ENCODE data around the gene MOV10.

The MOV10 gene

GRCh38 chr1:112686835-112687234 lies 12.4 kb downstream of the MOV10 start:
- Histone ChIP-seq H3K9me3 (ENCODE audit: insufficient read depth, low read length, severe bottlenecking) (no peaks in the 10 kb centered on the region), H3K4me3 (ENCODE audit: low read depth in 1 of 2, low read length in 2 of 2) (no peak overlapping the region), H2AFZ (ENCODE audit: low read depth, low read length) (no peak overlapping the region), H4K20me1 (ENCODE audit: insufficient read depth, low read length) (peaks cover 33% of the 10 kb centered on the region), H3K4me1 (ENCODE audit: insufficient read depth, low read length) (no peaks in the 10 kb centered on the region), H3K27ac (ENCODE audit: low read length) (no peak overlapping the region), H3K27me3 (ENCODE audit: insufficient read depth, low read length, poor library complexity) (no peaks in the 10 kb centered on the region), H3K79me2 (ENCODE audit: insufficient read depth, low read length) (peaks cover 56% of the 10 kb centered on the region), H3K36me3 (ENCODE audit: insufficient read depth, low read length) (peaks cover 46% of the 10 kb centered on the region), H3K4me2 (ENCODE audit: insufficient read depth, low read length) (no peak overlapping the region), H3K9ac (ENCODE audit: low read depth, low read length) (no peak overlapping the region)
- no peak for DNase-seq
- peak; percentile 72; the same call in 2 of the 3 replicates for ATAC-seq (ENCODE audit: insufficient read depth, low read depth)
- no peak for TF ChIP-seq EZH2 (IDR thresholded peaks at IDR 0.05; ENCODE audit: borderline replicate concordance, low read depth, low read length, severe bottlenecking)
- TF ChIP-seq, protein P1, sequence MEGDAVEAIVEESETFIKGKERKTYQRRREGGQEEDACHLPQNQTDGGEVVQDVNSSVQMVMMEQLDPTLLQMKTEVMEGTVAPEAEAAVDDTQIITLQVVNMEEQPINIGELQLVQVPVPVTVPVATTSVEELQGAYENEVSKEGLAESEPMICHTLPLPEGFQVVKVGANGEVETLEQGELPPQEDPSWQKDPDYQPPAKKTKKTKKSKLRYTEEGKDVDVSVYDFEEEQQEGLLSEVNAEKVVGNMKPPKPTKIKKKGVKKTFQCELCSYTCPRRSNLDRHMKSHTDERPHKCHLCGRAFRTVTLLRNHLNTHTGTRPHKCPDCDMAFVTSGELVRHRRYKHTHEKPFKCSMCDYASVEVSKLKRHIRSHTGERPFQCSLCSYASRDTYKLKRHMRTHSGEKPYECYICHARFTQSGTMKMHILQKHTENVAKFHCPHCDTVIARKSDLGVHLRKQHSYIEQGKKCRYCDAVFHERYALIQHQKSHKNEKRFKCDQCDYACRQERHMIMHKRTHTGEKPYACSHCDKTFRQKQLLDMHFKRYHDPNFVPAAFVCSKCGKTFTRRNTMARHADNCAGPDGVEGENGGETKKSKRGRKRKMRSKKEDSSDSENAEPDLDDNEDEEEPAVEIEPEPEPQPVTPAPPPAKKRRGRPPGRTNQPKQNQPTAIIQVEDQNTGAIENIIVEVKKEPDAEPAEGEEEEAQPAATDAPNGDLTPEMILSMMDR (IDR thresholded peaks at IDR 0.05; ENCODE audit: borderline replicate concordance, extremely low read depth, low read length, poor library complexity, severe bottlenecking) = no peak

DNA sequence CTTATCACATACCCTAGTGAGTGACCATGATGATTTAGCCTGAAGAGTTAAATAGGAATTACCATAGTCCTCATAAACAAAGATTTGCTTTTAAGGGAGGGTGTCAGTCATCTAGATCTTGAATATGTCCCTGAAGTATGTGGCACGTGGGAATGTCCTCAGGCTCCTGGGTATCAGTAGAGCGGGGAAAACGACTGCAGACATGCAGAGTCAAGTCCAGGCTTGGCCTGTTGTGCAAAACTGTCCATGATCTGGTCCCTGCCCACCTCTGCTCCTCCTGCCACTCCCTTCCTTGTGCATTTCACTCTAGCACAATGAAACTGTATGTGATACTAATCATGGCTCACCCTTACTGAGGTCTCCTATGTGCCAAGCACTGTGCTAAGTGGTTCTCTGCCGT lies 12.9 kb downstream of the MOV10 start:
- peaks cover 33% of the 10 kb centered on the region for H4K20me1 ChIP-seq (ENCODE audit: insufficient read depth, low read length)

DNA sequence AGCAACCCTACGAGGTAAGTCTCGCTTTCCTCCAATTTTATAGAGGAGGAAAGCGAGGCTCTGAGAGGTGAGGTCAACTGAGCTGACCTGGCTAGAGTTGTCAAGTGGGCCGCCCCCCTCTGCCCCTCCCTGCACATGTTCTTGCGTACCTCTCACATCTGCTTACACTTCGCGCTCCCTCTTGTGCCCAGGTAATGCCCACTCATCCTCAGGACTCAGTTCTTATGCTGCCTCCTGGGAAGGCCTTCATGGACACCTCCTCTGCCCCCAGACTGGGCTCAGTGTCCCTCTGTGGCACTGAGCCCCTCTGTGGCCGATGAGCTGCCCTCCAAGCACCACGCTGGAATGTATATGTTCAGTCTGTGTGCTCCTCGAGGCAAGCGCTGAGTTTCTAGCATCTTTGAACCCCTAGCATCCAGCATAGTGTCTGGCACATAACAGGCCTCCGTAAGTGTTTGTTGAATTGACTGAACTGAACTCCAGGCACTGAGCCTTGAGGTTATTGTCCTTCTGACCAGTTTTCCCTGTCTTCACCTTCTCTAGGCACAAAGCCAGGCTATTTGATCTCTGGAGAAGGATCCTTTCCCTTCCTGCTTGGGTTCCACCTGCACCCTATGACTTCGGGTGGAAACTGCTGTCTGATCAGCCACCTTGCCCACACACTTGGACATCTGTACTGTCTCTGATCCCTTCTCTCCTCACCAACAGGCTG lies 13.5 kb downstream of the MOV10 start:
- ATAC-seq (ENCODE audit: insufficient read depth, low read depth) = no peak
- TF ChIP-seq, protein P1 (IDR thresholded peaks at IDR 0.05; ENCODE audit: borderline replicate concordance, extremely low read depth, low read length, poor library complexity, severe bottlenecking) = no peak
- TF ChIP-seq EZH2 (IDR thresholded peaks at IDR 0.05; ENCODE audit: borderline replicate concordance, low read depth, low read length, severe bottlenecking) = no peak
- Histone ChIP-seq H3K27me3 (ENCODE audit: insufficient read depth, low read length, poor library complexity) (no peaks in the 10 kb centered on the region), H3K27ac (ENCODE audit: low read length) (no peak overlapping the region), H3K4me1 (ENCODE audit: insufficient read depth, low read length) (no peaks in the 10 kb centered on the region), H3K79me2 (ENCODE audit: insufficient read depth, low read length) (peaks cover 48% of the 10 kb centered on the region), H3K9me3 (ENCODE audit: insufficient read depth, low read length, severe bottlenecking) (no peaks in the 10 kb centered on the region), H3K4me3 (ENCODE audit: low read depth in 1 of 2, low read length in 2 of 2) (no peak overlapping the region), H3K9ac (ENCODE audit: low read depth, low read length) (no peak overlapping the region), H2AFZ (ENCODE audit: low read depth, low read length) (no peak overlapping the region), H4K20me1 (ENCODE audit: insufficient read depth, low read length) (peaks cover 33% of the 10 kb centered on the region), H3K4me2 (ENCODE audit: insufficient read depth, low read length) (no peak overlapping the region), H3K36me3 (ENCODE audit: insufficient read depth, low read length) (peaks cover 57% of the 10 kb centered on the region)
- no peak for DNase-seq

More for the DNA sequence above, 12.9 kb downstream of the MOV10 start:
- H3K4me1 ChIP-seq (ENCODE audit: insufficient read depth, low read length) = no peaks in the 10 kb centered on the region
- H3K27ac ChIP-seq (ENCODE audit: low read length) = no peak overlapping the region
- no peak for DNase-seq
- peaks cover 52% of the 10 kb centered on the region for H3K79me2 ChIP-seq (ENCODE audit: insufficient read depth, low read length)
- peaks cover 51% of the 10 kb centered on the region for H3K36me3 ChIP-seq (ENCODE audit: insufficient read depth, low read length)
- H3K4me2 ChIP-seq (ENCODE audit: insufficient read depth, low read length) = no peak overlapping the region
- H3K9ac ChIP-seq (ENCODE audit: low read depth, low read length) = no peak overlapping the region
- TF ChIP-seq, protein P1 (IDR thresholded peaks at IDR 0.05; ENCODE audit: borderline replicate concordance, extremely low read depth, low read length, poor library complexity, severe bottlenecking) = no peak
- no peak for TF ChIP-seq EZH2 (IDR thresholded peaks at IDR 0.05; ENCODE audit: borderline replicate concordance, low read depth, low read length, severe bottlenecking)
- no peak overlapping the region for H3K4me3 ChIP-seq (ENCODE audit: low read depth in 1 of 2, low read length in 2 of 2)
- no peaks in the 10 kb centered on the region for H3K27me3 ChIP-seq (ENCODE audit: insufficient read depth, low read length, poor library complexity)
- H2AFZ ChIP-seq (ENCODE audit: low read depth, low read length) = no peak overlapping the region
- H3K9me3 ChIP-seq (ENCODE audit: insufficient read depth, low read length, severe bottlenecking) = no peaks in the 10 kb centered on the region
- no peak for ATAC-seq (ENCODE audit: insufficient read depth, low read depth)

All from DND-41 (cell line).